ENCODE measurements around the gene YIPF5.

YIPF5 gene

GRCh38 chr5:144122081-144122480 is 48.4 kb downstream of the YIPF5 start:
- no peak for DNase-seq

GRCh38 chr5:144121577-144121976 is 48.9 kb downstream of the YIPF5 start:
- DNase-seq: no peak

GRCh38 chr5:144120661-144121180 is 49.7 kb downstream of the YIPF5 start:
- DNase-seq: no peak

GRCh38 chr5:144117412-144117811 is 53.0 kb downstream of the YIPF5 start:
- DNase-seq: no peak

- no peak for DNase-seq
Observed at GRCh38 chr5:144114571-144114970, 55.9 kb downstream of the YIPF5 start.
